Activated T-helper 1 cell treated with anti-CD3 and anti-CD28 coated beads, Interleukin-2, amount 50 U/mL, for 16 hours (primary cell): ENCODE results near the gene SSTR5.

Experiments
- DNase-seq, 2 donors: peaks; one replicate each; pipeline ENCODE4 v3.0.0-alpha.2; 2020; ENCODE audit warnings: low read depth in 1 of 2, low spot score in 1 of 2

SSTR5 gene

DNA sequence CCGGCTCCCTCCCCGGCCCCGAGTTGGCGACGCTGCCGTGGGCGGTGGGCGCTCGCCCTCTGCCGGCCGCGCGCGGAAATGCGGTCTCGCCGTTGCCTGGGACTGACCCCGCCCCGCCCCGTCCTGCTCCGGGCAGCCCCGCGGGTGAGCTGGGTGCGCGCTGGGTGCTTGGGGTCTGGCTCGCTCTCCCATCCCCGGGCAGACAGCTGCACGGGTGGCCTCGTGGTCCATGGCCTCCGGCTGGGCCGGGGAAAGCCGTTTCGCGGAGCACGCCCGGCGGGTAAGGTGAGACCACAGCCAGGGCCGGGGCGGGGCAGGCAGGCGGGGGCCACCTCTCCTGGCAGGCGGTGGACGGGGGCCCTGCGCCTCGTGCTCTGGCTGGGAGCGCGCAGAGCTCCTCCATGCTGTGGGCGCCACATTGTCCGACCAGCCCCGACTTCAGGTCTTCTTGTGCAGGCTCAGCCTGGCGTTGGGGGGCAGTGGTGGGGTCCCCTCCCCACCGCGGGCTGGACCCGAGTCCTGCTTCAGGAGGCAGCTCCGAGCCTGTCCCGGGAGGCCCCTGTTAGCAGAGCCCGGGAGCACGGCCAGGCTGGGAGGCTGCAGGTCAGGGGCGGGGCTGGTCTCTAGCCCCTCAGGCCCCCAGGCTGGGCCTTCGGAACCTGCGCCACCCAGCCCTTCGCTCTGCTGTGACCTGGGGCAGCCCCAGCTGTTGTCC, 30.5 kb downstream of the SSTR5 start:
- DNase-seq = peak; percentile 47 to 60

DNA sequence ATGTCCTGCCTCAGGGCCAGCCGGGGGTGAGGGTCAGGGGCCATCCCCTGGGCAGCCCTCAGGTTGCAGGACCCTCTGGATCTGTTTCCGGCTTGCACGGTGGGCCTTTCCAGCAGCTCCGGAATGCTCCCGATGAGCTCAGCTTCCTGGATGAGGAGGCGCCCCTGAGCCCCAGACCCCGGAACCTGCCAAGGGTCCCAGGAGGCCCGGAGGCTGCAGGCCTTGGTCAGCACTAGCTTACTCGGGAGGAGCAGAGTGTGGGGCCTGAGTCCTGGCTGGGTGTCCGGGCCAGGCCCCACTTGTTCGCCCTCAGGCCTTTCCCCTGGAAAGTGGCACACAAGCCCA, 31.1 kb downstream of the SSTR5 start:
- no peak for DNase-seq

DNA sequence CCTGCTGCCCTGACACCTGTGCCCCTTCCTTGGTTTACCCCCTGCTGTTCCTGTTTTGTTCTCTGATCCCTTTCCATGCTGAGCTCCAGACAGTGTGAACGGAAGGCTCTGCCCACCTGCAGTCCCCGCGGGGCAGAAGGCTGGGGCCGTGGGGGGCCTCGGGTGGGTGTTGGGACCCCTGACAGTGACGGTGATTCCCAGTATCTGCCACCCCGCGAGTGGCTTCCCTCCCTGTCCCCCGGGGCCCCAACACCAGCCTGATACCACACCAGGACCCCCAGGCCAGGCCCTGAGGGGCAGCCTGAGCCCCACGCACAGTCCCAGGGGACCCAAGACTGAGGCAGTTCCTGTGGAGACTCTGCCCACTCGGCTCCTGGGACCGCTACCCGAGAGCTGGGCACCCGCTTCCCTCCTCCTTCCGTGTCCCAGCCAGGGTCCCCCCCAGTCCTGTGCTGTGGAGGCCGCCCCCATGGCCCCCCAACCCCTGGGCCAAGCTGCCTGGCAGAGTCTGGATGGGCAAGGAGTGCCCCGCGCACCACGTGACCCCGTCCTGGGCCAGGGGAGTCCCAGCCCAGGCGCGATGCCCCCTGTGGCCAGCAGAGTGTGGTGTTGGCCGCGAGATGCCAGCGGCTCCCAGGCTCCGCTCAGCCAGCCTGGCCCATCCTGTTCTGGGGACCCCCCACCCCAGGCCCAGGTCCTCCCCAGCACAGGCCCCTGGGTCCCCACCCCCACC, 33.5 kb downstream of the SSTR5 start:
- DNase-seq = peak in 1 of 2 donors; percentile 15

DNA sequence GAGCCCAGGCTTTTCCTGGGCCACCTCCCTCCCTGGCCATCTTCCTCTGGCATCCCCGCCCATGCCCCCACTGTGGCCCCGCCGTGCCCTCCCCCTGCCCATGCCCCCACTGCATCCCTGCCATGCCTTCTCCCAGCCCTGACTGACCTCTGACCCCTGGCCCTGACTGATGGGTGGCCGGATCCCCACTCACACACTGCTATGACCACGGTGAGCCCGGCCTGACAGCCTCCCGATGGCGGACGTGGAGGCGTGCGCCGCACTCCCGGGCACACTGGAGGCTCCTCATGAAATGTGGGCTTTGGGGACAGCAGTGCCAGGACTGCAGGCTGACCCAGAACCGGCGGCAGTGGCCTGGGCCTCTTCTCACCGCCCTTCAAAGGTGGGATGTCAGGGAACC, 34.1 kb downstream of the SSTR5 start:
- no peak for DNase-seq

DNA sequence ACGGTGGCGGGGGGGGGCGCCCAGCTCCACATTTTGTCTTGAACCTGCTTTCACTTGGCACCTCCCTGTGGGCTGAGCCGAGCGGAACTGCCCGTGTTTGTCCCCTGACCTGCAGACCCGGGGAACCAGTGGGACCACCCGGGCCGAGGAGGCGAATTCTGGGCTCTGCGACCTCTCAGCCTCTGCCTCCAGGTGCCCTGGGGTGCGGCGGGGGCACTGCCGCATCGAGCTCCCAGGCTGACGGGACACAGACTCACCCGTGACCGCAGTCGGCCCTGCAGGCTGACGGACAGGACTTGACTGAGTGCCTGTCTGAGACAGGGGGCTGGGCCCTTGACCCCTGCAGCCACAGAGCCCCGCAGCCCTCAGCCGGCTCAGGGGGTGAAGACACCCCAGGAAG, 34.6 kb downstream of the SSTR5 start:
- no peak for DNase-seq

DNA sequence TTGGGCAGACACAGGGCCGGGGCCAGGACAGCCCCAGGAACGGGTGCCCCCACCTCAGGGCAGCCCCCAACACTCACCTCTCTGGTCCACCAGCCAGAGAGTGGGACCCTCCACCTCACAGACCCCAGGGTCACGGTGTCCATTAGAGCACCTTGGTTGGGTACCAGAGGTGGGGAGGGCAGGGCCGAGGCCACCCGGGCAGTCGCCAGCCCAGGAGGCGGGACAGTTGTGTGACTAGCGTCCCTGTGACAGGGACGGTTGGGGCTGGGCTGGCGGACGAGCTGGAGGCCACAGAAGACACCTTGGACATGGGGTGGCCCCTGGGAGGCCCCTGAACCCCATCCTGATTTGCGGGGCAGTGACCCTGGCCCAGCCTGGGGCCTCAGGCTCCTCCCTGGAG, 35.2 kb downstream of the SSTR5 start:
- no peak for DNase-seq

DNA sequence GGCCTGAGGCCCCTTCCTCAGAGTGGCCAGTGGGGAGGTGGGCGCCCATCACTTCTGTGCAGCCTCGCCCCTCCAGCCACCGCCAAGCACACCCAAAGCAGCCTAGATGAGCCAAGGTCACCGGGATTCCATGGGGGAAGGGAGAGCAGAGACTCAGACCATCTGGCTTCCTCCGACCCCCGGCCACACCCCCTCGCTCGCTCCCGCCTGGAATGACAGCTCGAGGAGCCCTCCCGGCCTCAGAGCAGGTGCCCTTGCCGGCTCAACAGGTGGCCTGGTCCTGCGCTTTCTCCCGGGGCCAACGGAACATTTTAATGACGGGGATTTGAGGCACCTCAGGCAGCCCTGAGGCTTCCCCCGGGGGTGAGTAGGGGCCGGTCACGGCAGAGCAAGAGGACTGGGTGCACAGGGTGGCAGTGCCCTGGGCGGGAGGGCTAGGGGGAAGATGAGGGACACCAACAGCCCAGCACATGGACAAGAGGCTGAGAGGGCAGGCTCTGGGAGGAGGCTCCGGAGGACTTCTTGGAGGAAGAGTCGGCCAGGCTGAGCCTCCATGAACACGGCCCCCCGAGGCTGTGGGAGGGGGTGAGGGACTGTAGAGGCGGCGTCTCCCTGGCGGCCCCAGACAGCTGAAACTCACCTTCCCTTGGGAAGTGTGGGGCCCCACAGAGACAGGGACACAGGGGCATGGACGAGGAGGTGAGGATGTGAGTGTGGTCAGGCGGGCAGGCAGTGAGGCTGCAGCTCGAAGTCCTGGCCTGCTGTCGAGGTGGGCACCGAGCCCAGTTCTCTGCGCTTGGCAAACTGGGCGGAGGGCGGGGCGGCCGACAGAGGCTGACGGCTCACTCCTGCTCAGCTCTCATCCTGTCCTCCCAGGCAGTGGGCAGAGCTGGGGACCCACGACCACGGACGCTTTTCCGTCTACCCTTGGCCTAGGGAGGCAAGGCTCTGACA, 36.0 kb downstream of the SSTR5 start:
- DNase-seq = no peak

DNA sequence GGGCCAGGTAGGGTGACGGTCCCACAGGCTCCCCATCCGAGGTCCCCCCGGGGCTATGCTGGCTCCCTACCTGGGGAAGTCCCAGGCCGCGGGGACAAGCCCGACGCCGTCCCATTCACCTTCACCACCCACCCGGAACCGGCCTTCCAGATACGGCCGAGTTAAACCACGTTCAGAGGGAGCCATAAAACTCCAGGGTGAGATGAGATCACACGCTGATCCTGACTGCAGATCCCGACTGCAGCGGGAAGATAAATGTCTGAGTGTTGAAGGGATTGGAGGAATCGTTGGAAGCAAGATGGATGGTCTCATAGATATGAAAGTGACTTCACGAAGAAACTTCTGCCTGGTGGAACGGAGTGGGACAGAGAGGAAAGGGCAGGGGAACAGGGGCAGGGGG, 37.1 kb downstream of the SSTR5 start:
- no peak for DNase-seq

DNA sequence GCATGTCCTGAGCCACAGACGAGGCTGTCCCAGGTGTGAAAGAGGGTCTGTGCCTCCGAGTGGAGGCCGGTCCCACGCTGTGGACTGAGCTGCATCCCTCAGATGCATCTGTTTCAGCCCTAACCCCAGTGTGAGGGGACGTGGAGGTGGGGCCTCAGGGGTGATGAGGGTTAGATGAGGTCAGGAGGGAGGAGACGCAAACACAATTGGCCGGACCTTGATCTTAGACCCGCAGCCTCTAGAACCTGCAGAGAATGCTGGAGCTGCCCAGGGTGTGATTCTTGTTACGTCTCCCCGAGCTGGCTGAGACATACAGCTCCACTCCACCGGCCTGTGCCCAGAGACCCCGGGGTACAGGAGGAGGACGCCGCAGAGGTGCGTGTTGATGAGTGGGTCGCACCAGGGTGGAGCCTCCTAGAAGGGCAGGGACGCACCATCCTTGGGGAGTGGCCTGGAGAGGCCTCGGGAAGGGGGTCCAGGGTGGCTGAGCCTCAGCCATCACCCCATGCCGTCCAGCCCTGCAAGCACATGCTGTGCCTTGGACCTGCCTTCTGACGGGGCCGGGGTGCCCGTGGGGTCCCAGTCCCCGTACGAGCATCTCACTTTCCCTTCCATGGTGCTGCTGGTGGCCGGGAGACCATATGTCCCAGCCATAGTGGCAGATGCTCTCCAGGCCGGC, 40.1 kb downstream of the SSTR5 start:
- no peak for DNase-seq

DNA sequence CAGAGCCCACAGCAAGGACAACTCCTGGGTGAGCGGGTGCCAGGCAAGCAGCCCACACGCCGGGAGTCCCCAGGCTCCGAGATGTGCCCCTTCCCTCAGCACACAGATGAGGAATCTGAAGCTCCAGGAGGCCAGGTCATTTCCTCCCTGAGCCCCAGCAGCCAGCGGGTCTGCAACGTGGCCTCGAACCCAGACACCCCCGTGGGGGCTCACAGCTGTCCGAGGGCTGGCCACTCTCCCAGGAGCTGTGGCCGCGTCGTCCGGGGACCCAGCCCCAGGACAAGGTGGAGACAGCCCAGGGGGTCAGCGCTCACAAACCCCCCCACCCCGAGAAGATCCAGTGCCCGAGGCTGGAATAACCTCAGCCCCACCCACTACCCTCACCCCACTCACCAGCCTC, 40.9 kb downstream of the SSTR5 start:
- DNase-seq = no peak

DNA sequence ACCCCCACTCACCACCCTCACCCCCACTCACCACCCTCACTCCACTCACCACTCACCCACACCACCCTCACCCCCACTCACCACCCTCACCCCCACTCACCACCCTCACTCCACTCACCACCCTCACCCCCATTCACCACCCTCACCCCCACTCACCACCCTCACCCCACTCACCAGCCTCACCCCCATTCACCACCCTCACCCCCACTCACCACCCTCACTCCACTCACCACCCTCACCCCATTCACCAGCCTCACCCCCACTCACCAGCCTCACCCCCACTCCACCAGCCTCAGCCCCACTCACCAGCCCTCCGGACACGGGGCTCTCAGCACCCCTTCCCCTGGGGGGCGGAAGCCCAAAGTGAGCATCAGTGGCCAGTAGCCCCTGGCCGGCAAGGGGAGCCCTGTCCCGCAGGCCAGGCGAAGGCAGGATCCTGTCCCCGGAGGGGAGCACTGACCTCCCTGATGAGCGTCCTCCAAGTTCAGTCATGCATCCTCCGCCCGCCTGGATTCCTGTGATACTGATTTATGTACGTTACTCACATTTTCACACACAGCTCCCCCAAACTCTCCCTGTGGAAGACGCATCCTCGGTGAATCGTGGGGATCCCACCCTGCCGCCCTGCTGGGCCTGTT, 41.5 kb downstream of the SSTR5 start:
- no peak for DNase-seq

DNA sequence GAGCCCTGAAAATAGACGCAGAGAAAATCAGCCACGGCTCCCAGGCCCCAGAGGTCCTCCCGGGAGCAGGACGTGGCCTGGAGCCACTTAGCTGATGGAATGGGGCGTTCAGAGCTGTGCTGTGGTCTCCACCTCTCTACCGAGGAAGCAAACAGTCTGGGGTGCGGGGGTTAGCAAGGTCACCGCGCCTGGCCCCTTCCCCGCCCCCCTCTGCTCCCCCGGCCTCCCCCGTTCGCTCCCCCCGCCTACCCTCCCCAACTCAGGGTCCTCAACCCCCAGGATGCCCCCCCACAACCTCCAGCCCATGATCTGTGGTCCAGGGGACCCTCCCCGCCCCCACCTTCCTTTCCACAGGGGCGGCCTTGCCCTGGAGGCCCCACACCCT, 44.1 kb downstream of the SSTR5 start:
- no peak for DNase-seq

DNA sequence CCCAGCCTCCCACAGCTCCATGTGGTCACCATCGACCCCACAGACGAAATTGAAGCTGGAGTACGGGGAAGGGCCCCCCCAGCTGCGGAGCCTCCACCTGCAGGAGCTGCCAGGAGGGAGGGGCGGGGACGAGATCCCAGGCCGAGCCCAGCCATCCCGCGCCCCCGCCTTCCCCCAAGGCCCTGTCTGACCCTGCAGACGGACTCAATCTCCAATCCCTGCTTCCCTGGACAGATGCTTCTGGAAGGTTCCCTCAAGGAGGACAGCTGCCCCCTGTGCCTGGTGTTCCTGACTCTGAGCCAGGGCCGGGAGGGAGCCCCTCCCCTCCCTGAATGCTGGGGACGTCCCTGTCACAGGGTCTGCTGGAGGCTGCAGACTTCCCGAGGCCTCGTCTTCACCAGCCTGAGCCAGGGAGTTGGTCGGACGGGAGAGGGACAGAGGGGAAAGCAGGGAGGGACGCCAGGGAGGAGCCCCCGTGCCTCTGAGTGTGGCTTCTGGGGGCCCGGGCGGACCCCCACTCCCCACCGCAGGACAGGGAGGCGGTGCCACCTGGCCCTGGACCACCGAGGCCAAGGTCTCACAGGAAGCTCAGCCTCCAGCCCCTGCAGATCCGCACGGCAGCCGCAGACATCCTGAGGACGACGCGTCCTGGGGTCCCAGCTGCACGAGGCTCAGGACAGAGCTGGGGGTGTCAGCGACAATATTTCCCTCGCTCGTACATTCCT, 44.8 kb downstream of the SSTR5 start:
- no peak for DNase-seq

DNA sequence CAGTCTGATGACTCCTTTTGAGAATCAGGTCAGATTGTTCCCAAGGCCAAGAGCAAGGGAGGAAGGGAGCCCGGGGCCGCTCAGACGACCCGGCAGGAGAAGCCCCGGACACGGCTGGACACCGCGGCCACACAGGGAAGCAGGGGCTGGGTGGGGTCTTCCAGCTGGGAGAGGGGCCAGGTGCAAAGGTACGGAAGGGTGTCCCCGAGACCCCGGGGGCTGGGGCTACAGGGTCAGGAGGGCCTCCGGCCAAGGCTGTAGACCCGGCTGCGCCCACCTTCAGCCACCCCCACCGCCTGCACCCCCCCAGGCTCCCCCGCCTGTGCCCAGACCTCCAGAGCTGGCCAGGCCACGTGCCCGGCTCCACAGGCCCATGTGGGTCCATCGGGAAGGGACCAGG, 45.4 kb downstream of the SSTR5 start:
- DNase-seq = no peak

DNA sequence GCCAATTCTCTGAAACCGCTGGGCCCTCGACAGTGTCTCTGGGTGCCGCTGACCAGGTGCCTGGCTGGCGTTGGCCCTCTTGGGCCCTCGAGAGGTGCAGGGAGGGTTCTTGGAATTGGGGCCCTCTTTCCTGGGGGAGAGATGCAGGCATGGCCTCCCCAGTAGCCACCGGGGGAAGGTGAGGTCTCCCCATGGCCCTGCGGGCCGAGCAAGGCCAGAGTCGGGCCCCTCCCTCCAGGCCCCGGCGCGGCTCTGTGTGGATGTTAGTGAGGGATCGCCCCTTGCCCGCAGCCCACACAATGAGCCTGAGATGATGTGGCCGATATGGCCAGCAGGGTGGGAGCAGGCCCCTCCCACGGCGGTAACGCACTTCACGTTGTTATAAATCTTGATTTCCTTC, 46.6 kb downstream of the SSTR5 start:
- no peak for DNase-seq

DNA sequence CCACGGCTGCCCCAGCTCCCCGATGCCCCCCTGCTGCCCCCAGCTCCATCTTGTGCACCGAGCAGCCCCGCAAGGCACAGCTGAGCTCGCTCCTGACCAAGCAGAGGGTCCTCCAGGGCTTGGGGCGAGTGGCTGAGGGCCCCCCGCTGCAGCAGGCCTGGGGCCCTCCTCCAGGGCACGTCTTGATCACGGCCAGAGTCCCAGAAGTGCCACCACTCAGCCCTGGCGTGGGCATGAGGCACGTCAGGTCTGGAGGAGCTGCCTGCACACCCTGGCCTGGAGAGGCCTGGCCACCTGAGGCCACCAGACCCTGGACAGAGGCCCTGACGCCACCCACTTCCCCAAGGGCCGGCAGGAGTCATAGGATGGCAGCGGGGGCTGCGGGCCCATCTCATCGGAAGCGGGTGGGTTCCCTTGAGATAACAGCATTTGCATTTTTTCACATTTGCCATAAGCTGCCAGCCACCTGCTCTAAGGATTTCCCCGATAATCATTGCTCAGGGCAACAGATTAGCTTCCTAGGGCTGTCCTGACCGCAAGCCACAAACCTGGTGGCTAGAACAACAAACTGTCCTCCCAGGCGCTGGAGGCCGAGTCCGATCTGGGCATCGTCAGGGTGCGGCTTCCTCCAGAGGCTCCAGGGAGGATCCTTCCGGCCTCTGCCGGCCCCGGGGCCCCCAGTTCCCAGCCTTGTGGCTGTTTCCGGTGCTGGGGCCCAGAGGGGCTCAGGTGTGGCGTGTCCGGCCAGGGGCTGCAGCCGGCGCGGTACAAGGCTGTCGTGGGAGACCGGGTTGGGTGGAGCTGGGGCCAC, 47.4 kb downstream of the SSTR5 start:
- DNase-seq = no peak

DNA sequence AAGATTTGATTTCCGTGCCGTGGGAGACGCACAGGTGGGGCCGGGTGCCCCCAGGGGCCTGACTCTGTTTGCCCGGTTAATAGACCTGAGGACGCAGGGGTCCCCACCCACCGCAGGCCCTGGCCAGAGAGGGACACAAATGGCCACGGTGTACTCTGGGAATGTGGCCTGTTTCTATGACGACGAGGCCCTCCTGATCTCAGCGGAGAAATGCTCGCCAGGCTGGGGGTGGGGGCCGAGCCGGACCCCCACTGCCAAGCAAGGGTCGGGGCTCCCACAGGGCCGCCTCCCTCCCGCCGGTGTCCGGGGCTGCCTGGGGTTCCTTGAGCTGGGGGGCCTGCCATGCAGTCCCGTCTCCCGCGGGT, 48.0 kb downstream of the SSTR5 start:
- no peak for DNase-seq

DNA sequence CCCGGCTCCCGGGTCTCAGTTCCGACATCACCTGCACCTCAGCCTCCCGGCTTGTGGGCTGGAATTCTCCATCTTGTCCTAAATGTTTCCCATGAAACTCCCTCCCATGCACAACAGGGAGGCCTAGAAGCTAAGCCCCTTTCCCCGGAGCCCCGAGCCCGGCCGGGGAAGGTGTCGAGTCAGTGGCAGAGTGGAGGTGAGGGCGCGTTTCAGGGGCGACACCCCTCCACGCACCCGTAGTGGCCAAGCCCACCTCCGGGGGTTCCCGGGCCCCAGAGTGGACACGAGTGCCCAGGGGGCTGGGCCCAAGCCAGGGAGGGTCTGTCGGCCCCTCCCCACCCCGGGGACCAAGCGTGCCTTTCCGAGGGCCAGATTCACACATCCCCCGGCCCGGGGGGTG, 48.5 kb downstream of the SSTR5 start:
- DNase-seq = no peak

DNA sequence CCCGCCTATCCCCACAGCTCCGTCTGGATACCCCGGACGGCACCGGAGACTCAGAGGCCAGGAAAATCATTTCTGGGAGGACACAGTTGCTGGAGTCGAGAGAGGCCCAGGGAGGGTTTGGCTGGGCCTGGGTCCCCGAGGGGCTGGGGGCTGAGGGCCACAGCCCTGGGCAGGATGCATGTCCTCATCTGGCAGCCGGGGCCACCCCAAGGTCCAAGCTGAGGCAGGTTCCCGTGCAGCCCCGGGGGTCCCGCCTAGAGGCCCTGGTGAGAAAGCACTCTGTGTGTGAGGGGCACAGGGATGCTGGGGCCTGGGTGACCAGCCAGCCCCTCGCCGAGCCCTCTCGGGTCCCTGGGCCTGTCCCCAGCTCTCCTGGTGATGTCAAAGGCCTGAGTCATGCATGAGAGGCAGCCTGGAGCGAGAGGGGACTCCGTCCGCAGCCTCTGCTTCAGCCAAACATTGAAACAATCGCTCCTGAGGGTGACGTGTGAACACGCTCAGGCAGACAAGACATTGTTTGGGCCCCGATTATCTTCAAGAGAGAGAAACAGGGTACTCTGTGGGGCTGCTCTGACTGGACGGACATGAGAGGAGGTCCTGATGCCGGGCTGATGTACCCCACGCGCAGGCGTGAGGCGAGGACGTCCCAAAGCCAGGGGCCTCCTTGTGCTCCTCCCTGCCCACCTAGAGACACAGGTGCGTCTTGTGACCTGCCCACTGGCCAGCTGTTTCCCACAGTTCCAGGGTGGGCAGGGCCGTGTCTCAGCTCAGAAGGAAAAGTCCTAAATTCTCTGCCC, 49.3 kb downstream of the SSTR5 start:
- no peak for DNase-seq
